Measurements from ENCODE around the gene SMARCB1. TPM values are rescaled to one million over a fixed set of nuclear protein-coding genes. Genes with fewer than 3 reads are reported as not detected.

The SMARCB1 gene
- total RNA-seq, 4 donors from 2014 or later: 31.5 to 53.4 (median 43.8) TPM

- Histone ChIP-seq H3K27ac (peak overlapping the region in 3 of 4 donors; percentile 47 to 75 (median 71)), H3K4me3 (peak overlapping the region; percentile 35 to 61 (median 44)), H3K27me3 (no peaks in the 10 kb centered on the region), H3K36me3 (no peaks in the 10 kb centered on the region), H3K4me1 (peaks cover 0 to 76% (median 22%) of the 10 kb centered on the region in 4 donors), H3K9me3 (no peaks in the 10 kb centered on the region)
- TF ChIP-seq POLR2A (IDR thresholded peaks at IDR 0.05) (no peak), CTCF (IDR thresholded peaks at IDR 0.05) (no peak), EP300 (IDR thresholded peaks at IDR 0.05) (no peak)
- no peak for DNase-seq (ENCODE audit: low spot score in 2 of 2)
- WGBS, 2 donors: 2 to 12% methylated on average over 6 of the region's 6 CpGs
Measured at GRCh38 chr22:23772315-23772648, 14.5 kb upstream of the SMARCB1 start.

DNA sequence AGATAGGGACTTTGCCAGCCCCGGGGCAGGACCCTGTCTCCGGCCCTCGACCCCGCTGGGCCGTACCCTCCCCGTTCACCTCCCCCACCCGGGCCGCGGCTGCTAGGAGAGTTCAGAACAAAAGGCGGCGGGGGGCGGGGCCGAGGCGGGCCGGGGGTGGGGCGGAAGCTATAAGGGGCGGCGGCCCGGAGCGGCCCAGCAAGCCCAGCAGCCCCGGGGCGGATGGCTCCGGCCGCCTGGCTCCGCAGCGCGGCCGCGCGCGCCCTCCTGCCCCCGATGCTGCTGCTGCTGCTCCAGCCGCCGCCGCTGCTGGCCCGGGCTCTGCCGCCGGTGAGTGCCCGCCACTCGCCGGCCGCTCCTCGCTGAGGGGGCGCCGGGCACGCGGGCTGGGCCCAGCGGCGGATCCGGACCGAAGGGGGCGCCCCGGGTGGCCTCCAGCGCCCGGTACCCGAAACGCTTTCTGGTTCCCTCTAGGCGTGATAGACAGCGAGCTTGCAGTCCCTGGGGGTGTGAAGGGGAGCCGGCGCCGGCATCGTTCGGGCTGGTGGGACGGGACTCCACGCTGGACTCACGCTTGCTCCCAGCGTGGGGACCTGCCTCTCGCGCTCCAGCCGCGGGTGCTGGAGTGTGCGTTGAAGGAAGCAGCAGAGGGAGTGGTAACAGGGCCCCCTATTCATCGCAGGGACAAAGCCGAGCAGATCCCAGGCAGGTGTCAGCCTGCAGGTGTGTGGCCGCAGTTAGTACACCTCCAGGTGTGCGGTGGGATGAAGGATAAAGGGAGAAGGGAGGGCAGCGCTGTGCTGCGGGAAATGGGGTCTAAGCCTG is 13.9 kb upstream of the SMARCB1 start, which contains the start of gene MMP11:
Gene MMP11 (plus strand): TSS at position 201 of the 825 bp plus-strand sequence. CDS start 22 bp downstream, at position 223.
- 6 to 13% methylated on average over 28 to 65 of the region's 79 CpGs for WGBS, 2 donors
- Histone ChIP-seq H3K4me3 (peak within 1 kb of the TSS; percentile 35 to 61 (median 44)), H3K36me3 (no peaks in the 10 kb centered on the region), H3K9me3 (no peaks in the 10 kb centered on the region), H3K27me3 (no peaks in the 10 kb centered on the region), H3K4me1 (peaks cover 0 to 70% (median 22%) of the 10 kb centered on the region in 4 donors), H3K27ac (peak within 1 kb of the TSS in 3 of 4 donors; percentile 47 to 75 (median 71))
- TF ChIP-seq POLR2A (IDR thresholded peaks at IDR 0.05): no peak
- peak in 2 of 5 experiments; percentile 9 to 16 for TF ChIP-seq CTCF (IDR thresholded peaks at IDR 0.05)
- peak in 1 of 2 donors; percentile 49 for DNase-seq (ENCODE audit: low spot score in 2 of 2)

GRCh38 chr22:23773483-23774113 is 13.2 kb upstream of the SMARCB1 start:
- TF ChIP-seq POLR2A (IDR thresholded peaks at IDR 0.05) (no peak), CTCF (IDR thresholded peaks at IDR 0.05) (no peak), EP300 (IDR thresholded peaks at IDR 0.05) (no peak)
- H3K36me3 ChIP-seq: no peaks in the 10 kb centered on the region
- no peak for DNase-seq (ENCODE audit: low spot score in 2 of 2)
- WGBS, 2 donors: 61 to 68% methylated on average over 7 of the region's 7 CpGs
- peak overlapping the region in 3 of 4 donors; percentile 15 to 75 (median 64) for H3K27ac ChIP-seq
- peaks cover 0 to 63% (median 21%) of the 10 kb centered on the region in 4 donors for H3K4me1 ChIP-seq
- peak overlapping the region in 3 of 4 donors; percentile 18 to 61 (median 48) for H3K4me3 ChIP-seq
- no peaks in the 10 kb centered on the region for H3K27me3 ChIP-seq
- no peaks in the 10 kb centered on the region for H3K9me3 ChIP-seq

GRCh38 chr22:23774114-23774921 is 12.4 kb upstream of the SMARCB1 start:
- TF ChIP-seq EP300 (IDR thresholded peaks at IDR 0.05) (no peak), POLR2A (IDR thresholded peaks at IDR 0.05) (no peak), CTCF (IDR thresholded peaks at IDR 0.05) (no peak)
- Histone ChIP-seq H3K4me1 (peaks cover 0 to 55% (median 19%) of the 10 kb centered on the region in 4 donors), H3K27me3 (no peaks in the 10 kb centered on the region), H3K4me3 (no peak overlapping the region), H3K27ac (peak overlapping the region in 1 of 4 donors; percentile 64), H3K36me3 (no peaks in the 10 kb centered on the region), H3K9me3 (no peaks in the 10 kb centered on the region)
- DNase-seq (ENCODE audit: low spot score in 2 of 2): no peak
- 58 to 59% methylated on average over 12 of the region's 12 CpGs for WGBS, 2 donors

Data from tibial nerve (tissue), 4 donors.